GM13976 (cell line): ENCODE results near the gene PARD3.

Experiments
- DNase-seq: peaks from one replicate; pipeline ENCODE4 v3.0.0; 2012; ENCODE audit warnings: low spot score
- in situ Hi-C: fragments of 300-500 bp; cut with MboI; formaldehyde crosslinking; loops from one replicate; pipeline ENCODE4 v1.12.0; 2022; ENCODE audit warnings: low sequenced_read_pairs, mixed read lengths, inconsistent platforms; ENCODE audit not compliant: unreplicated experiment
- TF ChIP-seq, protein P1 (sequence below): IDR thresholded peaks from 2 replicates; pipeline ENCODE4 v1.5.1; 2012; ENCODE audit warnings: borderline replicate concordance, mild to moderate bottlenecking; ENCODE audit not compliant: insufficient read depth; ENCODE audit errors: extremely low read depth, missing control alignments, control extremely low read depth

PARD3 gene

DNA sequence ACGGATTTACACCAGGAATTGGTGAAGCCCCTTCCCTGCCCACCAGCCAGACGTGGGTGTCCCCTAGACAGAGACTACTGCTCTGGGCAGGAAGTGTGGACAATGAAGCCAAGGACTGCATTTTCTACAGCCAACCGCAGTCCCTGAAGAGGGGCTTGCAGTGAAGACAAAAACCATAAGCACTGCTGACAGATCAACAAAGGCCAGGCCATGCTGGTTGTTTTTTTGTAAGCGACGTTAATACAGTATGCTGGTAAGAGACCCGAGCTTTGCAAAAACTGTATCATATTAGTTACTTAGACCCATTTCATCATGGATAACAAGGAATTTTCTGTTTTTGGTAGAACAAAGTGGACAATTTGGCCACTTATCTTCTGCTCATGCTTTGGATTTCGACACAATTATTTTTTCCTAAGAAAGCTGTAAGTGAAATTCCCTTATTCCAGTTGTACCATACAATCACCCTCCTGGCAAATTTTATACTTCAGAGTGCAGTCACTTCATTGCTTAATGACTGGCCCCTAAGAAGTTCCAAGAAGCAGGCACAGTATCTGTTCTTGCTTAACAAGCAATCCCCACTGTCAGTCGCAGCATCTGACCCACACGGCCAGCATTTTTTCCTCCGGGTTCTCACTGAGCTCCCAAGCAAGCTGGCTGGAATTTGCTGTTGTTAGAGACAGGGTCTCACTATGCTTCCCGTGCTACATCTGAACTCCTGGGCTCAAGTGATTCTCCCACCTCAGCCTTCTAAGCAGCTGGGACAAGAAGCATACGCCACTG is 163.5 kb downstream of the PARD3 start:
- TF ChIP-seq, protein P1, sequence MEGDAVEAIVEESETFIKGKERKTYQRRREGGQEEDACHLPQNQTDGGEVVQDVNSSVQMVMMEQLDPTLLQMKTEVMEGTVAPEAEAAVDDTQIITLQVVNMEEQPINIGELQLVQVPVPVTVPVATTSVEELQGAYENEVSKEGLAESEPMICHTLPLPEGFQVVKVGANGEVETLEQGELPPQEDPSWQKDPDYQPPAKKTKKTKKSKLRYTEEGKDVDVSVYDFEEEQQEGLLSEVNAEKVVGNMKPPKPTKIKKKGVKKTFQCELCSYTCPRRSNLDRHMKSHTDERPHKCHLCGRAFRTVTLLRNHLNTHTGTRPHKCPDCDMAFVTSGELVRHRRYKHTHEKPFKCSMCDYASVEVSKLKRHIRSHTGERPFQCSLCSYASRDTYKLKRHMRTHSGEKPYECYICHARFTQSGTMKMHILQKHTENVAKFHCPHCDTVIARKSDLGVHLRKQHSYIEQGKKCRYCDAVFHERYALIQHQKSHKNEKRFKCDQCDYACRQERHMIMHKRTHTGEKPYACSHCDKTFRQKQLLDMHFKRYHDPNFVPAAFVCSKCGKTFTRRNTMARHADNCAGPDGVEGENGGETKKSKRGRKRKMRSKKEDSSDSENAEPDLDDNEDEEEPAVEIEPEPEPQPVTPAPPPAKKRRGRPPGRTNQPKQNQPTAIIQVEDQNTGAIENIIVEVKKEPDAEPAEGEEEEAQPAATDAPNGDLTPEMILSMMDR, result no peak
- no peak for DNase-seq
- in situ Hi-C loops, result loop anchor here (25.0 kb wide), 1 partner anchor 561 kb away; no protein-coding TSS in a partner anchor

DNA sequence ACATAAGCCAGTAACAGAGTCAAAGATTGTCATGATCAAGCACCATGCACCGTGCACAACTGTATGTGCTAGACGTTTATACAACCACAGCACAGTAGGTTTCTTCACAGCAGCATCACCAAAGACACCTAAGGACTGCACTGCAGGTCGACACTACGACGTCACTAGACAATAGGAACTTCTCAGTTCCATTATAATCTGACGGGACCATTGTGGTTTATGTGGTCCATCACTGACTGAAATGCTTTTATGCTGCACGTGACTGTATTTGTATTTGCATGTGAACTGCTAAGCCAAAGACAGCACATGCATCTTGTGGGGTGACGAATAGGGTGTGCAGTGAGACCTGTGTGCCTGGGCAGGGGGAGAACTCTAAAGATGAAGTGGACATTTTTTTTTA is 164.9 kb downstream of the PARD3 start:
- no peak for DNase-seq
- in situ Hi-C loops, result loop anchor here (25.0 kb wide), 1 partner anchor 562 kb away; no protein-coding TSS in a partner anchor
- TF ChIP-seq, protein P1, result no peak

DNA sequence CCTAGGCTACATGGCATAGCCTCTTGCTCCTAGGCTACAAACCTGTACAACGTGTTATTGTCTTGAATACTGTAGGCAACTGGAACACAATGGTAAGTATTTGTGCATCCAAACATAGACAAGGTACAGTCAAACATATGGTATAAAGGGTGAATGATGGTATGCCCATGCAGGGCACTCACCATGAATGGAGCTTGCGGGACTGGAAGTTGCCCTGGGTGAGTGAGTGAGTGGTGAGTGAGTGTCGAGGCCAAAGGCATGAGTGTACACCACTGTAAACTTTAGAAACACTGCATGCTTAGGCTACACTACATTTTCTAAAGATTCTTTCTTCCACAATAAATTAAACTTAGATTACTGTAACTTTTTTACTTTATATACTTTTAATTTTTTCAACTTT is 165.7 kb downstream of the PARD3 start:
- TF ChIP-seq, protein P1, result no peak
- in situ Hi-C loops, result no loop called here
- DNase-seq, result no peak

DNA sequence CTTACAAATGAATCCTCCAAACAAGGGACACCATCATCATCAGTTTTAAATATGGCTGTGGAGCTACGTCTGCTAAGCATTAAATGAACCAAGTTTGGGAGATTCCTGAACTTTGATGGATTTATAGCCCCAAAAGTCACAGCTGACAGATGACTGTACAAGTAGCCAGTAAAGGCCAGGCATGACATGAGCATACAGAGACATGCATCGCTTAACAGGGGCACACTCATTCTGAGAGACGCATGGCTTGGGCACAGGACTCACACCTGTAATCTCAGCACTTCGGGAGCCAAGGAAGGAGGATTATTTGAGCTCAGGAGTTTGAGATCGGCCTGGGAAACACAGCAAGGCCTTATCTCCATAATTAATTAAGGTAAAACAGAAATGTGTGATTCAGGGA is 166.2 kb downstream of the PARD3 start:
- TF ChIP-seq, protein P1, result no peak
- in situ Hi-C loops, result no loop called here
- no peak for DNase-seq

DNA sequence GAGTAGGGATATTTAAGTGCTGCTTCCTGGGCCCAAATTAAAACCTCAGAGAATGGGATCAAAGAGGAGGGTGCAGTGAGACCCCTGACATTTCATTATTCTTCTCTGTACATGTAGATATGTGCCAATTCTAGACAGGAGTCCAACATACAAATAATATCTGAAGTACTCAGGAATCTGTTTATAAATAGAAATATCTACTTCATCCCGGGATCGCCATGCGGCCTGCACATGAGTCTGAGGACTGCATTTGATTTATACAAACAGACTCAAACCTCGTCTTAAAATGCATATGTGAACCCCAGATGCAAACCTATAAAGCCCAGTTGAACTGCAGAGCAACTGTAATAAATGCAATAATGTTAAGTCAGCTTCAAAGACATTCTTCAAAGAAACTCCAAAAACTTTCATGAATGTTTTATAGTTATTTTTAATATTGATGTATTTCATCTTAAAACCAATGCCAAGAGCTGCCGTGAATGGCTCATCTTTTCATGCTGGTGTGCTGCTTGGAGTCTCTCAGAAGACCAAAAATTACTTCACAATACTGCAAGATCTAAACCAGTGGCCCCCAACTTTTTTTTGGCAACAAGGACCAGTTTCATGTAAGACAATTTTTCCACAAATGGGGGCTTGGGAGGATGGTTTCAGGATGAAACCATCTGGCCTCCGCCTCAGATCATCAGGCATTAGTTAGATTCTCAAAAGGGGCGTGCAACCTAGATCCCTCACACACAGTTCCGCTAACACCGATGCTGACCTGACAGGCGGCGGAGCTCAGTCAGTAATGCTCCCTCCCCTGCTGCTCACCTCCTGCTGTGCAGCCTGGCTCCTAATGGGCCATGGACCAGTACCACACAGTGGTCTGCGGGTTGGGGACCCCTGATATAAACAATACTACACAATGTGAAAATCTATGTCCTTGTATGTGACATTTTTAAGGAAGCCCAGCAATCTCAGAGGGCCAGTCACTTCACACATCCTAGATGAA is 166.9 kb downstream of the PARD3 start:
- DNase-seq, result no peak
- TF ChIP-seq, protein P1, result no peak
- in situ Hi-C loops, result no loop called here

DNA sequence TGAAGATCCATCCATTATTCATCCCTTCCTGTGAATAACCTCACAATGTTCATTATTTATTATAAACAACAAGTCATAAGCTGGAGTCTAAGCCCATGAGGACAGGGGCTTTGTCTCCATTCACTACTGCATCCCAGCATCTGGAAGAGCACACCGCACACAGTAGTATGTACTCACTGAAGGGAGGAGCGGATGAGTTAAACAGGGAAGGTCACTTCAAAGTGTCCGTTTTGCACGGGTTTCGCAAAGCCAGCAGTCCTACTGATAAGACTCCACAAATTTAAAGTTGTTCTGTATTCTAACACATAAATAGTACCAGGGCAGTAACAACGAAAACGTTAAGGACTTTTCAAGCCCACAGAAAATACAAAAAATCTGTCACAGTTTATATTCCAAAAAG is 167.9 kb downstream of the PARD3 start:
- in situ Hi-C loops, result no loop called here
- no peak for DNase-seq
- TF ChIP-seq, protein P1, result no peak
